Testis (tissue), 3 donors: ENCODE data around the gene HBP1. TPM values are rescaled to one million over a fixed set of nuclear protein-coding genes. Genes with fewer than 3 reads are reported as not detected.

Experiments used
- DNase-seq: peaks from one replicate; pipeline ENCODE4 v3.0.0-alpha.2; 2019
- H3K27ac ChIP-seq, 2 donors: fragments of 200-600 bp; sonication (generic); one replicate each; pipeline ENCODE4 v1.5.1; 2019
- H3K27me3 ChIP-seq: fragments of 200-600 bp; sonication (generic); one replicate; pipeline ENCODE4 v1.5.1; 2019
- H3K36me3 ChIP-seq: fragments of 200-600 bp; sonication (generic); one replicate; pipeline ENCODE4 v1.5.1; 2017; ENCODE audit warnings: low read depth; ENCODE audit errors: missing control alignments
- H3K4me1 ChIP-seq: fragments of 200-600 bp; sonication (generic); one replicate; pipeline ENCODE4 v1.5.1; 2019
- H3K4me3 ChIP-seq, 2 donors: fragments of 200-600 bp; sonication (generic); one replicate each; pipeline ENCODE4 v1.5.1; 2017 to 2019
- H3K9me3 ChIP-seq: fragments of 200-600 bp; sonication (generic); one replicate; pipeline ENCODE4 v1.5.1; 2017
- POLR2A ChIP-seq: fragments of 450-650 bp; IDR thresholded peaks from one replicate; pipeline ENCODE4 v1.6.1; 2017; ENCODE audit warnings: antibody characterized with exemption, mild to moderate bottlenecking, moderate library complexity
- WGBS, 2 donors: methylation state at CpG; one replicate each; pipeline ENCODE4 v1.1.5; 2018; 5-methylcytosine and 5-hydroxymethylcytosine counted together
- intact Hi-C: fragments of 100-400 bp; cut with DNase I; formaldehyde crosslinking; loops from one replicate; pipeline ENCODE4 v1.15.1; 2023; ENCODE audit warnings: low total_unique reads
- polyA plus RNA-seq: library from polyadenylated mRNA; stranded (reverse); fragments of 350-450 nt; fragmentation: Illumina TruSeq; extraction: RNeasy Lipid Tissue Mini Kit (QIAGEN cat#74804); gene quantifications from one replicate; pipeline ENCODE4 v1.2.3, GENCODE V29; 2014; ENCODE audit warnings: low read depth, low replicate concordance; ENCODE audit not compliant: insufficient read depth
- total RNA-seq, 2 donors: library from RNA; depleted of rRNA; stranded (reverse); fragments of >200 nt; gene quantifications; one replicate each; pipeline ENCODE4 v1.2.3, GENCODE V29; 2016
- TF ChIP-seq, protein P1 (sequence below), 3 experiments: fragments of 450-650 bp in 2 of 3; fragments of 200-600 bp in 1 of 3; sonication (generic) in 1 of 3; IDR thresholded peaks; one replicate each; pipeline ENCODE4 v1.5.1; 2016 to 2019; ENCODE audit warnings: antibody characterized with exemption in 3 of 3, mild to moderate bottlenecking in 2 of 3, moderate library complexity in 1 of 3

HBP1 gene
- total and polyA plus RNA-seq, 3 donors from 2014 or later, result 107 to 134 (median 127) TPM

DNA sequence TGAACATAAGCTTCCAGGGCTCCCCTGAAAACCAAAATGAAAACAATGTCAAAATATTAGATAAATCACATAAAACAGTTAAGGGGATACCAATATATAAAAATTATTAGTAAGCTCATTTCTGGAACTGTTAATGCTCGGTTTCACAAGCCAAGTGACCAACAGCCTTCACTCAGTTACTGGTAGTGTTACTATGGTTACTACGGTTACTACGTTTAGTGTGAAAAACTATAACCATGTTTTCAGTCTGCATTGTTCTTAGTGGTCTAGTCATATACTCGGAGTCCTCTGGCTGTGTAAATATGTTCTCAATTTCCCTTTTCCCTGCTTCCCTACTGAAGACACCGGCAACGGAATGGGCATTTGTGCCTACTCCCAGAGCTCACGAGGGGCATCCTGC is 34.8 kb downstream of the HBP1 start:
- no peak for DNase-seq
- Histone ChIP-seq H3K27me3 (no peaks in the 10 kb centered on the region), H3K9me3 (no peaks in the 10 kb centered on the region), H3K36me3 (no peaks in the 10 kb centered on the region), H3K4me3 (no peak overlapping the region), H3K4me1 (no peaks in the 10 kb centered on the region), H3K27ac (no peak overlapping the region)
- intact Hi-C loops, result no loop called here
- TF ChIP-seq, protein P1, sequence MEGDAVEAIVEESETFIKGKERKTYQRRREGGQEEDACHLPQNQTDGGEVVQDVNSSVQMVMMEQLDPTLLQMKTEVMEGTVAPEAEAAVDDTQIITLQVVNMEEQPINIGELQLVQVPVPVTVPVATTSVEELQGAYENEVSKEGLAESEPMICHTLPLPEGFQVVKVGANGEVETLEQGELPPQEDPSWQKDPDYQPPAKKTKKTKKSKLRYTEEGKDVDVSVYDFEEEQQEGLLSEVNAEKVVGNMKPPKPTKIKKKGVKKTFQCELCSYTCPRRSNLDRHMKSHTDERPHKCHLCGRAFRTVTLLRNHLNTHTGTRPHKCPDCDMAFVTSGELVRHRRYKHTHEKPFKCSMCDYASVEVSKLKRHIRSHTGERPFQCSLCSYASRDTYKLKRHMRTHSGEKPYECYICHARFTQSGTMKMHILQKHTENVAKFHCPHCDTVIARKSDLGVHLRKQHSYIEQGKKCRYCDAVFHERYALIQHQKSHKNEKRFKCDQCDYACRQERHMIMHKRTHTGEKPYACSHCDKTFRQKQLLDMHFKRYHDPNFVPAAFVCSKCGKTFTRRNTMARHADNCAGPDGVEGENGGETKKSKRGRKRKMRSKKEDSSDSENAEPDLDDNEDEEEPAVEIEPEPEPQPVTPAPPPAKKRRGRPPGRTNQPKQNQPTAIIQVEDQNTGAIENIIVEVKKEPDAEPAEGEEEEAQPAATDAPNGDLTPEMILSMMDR (IDR thresholded peaks at IDR 0.05), result no peak
- 90 to 91% methylated on average over 7 of the region's 7 CpGs for WGBS, 2 donors

DNA sequence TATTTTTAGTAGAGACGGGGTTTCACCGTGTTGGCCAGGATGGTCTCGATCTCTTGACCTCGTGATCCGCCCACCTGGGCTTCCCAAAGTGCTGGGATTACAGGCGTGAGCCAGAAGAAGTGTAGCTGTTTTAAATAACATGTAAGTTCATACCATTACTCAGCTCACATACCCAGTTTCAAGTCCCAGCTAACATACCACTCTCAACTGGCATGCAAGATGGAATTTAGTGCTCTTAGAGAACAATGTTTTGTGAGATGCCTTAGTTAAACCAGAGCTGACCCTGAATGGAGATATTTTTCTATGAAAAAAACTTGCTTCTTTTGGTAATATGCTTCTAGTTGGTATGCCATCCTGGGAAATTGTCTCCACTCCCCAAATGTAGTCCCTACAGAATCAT is 37.3 kb downstream of the HBP1 start:
- Histone ChIP-seq H3K27ac (no peak overlapping the region), H3K4me1 (no peaks in the 10 kb centered on the region), H3K27me3 (no peaks in the 10 kb centered on the region), H3K36me3 (no peaks in the 10 kb centered on the region), H3K9me3 (no peaks in the 10 kb centered on the region), H3K4me3 (no peak overlapping the region)
- no peak for DNase-seq
- TF ChIP-seq, protein P1 (IDR thresholded peaks at IDR 0.05), result no peak
- TF ChIP-seq POLR2A, result no peak
- WGBS, 2 donors, result 88 to 97% methylated on average over 6 of the region's 6 CpGs
- intact Hi-C loops, result no loop called here

DNA sequence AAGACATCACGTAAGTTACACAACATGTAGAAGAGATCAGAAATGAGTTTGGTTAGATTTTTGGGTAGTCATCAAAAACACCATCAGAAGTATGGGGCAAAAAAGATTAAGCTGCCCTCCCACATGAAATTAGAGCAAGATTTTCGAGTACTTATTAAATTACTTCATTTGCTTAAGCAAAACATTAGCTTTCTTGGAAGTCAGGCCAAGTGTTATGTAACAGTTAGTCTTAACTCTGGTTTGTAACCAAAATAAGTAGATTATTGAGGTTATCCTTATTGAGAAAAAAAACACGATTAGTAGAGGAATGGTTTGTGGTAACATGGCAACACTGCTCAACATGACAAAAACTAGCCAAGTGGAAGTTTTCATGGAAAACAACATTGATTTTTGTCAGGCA is 37.9 kb downstream of the HBP1 start:
- 62% methylated on average over 3 of the region's 3 CpGs for WGBS, 2 donors
- TF ChIP-seq POLR2A, result no peak
- TF ChIP-seq, protein P1 (IDR thresholded peaks at IDR 0.05), result no peak
- Histone ChIP-seq H3K9me3 (no peaks in the 10 kb centered on the region), H3K36me3 (no peaks in the 10 kb centered on the region), H3K27me3 (no peaks in the 10 kb centered on the region), H3K4me3 (no peak overlapping the region), H3K27ac (no peak overlapping the region), H3K4me1 (no peaks in the 10 kb centered on the region)
- no peak for DNase-seq
- intact Hi-C loops, result no loop called here

DNA sequence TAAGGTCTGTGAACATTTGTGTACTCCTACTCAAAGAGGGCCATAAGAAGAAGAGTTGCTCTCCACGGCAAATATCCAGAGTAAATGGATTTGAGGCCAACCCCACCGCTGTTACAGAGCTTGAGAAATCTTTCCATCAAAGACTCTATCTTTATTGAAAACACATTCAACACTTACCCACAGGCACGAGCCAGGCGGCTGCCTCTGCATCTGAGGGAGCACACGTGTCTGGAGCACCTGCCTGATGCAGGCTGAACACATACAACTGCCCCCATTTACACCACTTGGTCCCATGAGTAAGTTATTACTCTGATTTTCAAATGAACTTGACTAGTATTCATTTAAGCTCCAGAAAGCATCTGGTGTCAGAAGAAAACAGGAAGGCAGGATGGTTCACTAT is 38.7 kb downstream of the HBP1 start:
- Histone ChIP-seq H3K4me3 (no peak overlapping the region), H3K9me3 (no peaks in the 10 kb centered on the region), H3K27ac (no peak overlapping the region), H3K27me3 (no peaks in the 10 kb centered on the region), H3K36me3 (no peaks in the 10 kb centered on the region), H3K4me1 (no peaks in the 10 kb centered on the region)
- no peak for DNase-seq
- TF ChIP-seq POLR2A, result no peak
- TF ChIP-seq, protein P1 (IDR thresholded peaks at IDR 0.05), result no peak
- 96 to 100% methylated on average over 5 of the region's 5 CpGs for WGBS, 2 donors
- intact Hi-C loops, result no loop called here

DNA sequence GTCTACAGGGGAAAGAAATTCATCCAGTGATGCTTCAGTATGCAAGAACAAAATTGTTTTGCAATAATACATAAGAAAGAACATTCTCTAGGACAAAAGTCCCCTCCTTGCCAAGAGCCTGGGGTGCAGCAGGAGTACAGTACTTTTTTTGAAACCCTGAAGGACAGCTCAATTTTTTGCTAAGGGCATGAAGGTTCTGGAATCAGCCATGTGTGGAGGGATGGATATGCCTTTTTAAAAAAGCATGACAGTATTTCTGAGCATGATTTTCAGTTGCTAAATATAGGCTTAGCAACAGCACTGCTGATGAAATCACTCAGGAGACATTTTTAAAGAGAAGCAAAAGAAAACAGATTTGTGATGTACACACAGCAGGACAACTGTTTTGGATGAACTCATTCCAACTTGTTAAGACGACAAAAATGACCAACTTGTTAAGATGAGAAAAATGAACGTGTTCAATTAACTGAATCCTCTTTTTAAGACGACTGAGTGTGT is 39.3 kb downstream of the HBP1 start:
- H3K27me3 ChIP-seq, result no peaks in the 10 kb centered on the region
- no peak for DNase-seq
- no peaks in the 10 kb centered on the region for H3K9me3 ChIP-seq
- no peak overlapping the region for H3K4me3 ChIP-seq
- no peaks in the 10 kb centered on the region for H3K4me1 ChIP-seq
- no peaks in the 10 kb centered on the region for H3K36me3 ChIP-seq
- 58 to 68% methylated on average over 3 of the region's 3 CpGs for WGBS, 2 donors
- H3K27ac ChIP-seq, result no peak overlapping the region
- intact Hi-C loops, result no loop called here
- TF ChIP-seq, protein P1 (IDR thresholded peaks at IDR 0.05), result no peak
- TF ChIP-seq POLR2A, result no peak
